Mesodermal cell (in vitro differentiated cells): ENCODE measurements around the gene TFDP2.

Source experiments
- H3K27ac ChIP-seq: 2 replicates; pipeline ENCODE4 v1.7.0; 2013; ENCODE audit warnings: mild to moderate bottlenecking, low read depth, low read length, moderate library complexity; ENCODE audit not compliant: severe bottlenecking
- H3K36me3 ChIP-seq: 2 replicates; pipeline ENCODE4 v1.7.1; 2013; ENCODE audit warnings: mild to moderate bottlenecking, low read length, moderate library complexity; ENCODE audit not compliant: control insufficient read depth, insufficient read depth
- H3K4me1 ChIP-seq: one replicate; pipeline ENCODE4 v1.7.1; 2013; ENCODE audit warnings: mild to moderate bottlenecking, low read length; ENCODE audit not compliant: insufficient read depth, control insufficient read depth, poor library complexity, severe bottlenecking
- H3K4me3 ChIP-seq: 2 replicates; pipeline ENCODE4 v1.7.0; 2013; ENCODE audit warnings: low read length, control low read depth, mild to moderate bottlenecking; ENCODE audit not compliant: insufficient read depth, poor library complexity, severe bottlenecking; ENCODE audit errors: extremely low read depth
- H3K9me3 ChIP-seq: 2 replicates; pipeline ENCODE4 v1.7.1; 2013; ENCODE audit warnings: mild to moderate bottlenecking, low read length, moderate library complexity; ENCODE audit not compliant: control insufficient read depth
- WGBS, 2 experiments: methylation state at CpG; one replicate each; pipeline ENCODE4 v1.1.5; 2013; ENCODE audit warnings: missing lambda C conversion rate in 2 of 2; ENCODE audit not compliant: insufficient coverage in 2 of 2; 5-methylcytosine and 5-hydroxymethylcytosine counted together

Gene TFDP2

DNA sequence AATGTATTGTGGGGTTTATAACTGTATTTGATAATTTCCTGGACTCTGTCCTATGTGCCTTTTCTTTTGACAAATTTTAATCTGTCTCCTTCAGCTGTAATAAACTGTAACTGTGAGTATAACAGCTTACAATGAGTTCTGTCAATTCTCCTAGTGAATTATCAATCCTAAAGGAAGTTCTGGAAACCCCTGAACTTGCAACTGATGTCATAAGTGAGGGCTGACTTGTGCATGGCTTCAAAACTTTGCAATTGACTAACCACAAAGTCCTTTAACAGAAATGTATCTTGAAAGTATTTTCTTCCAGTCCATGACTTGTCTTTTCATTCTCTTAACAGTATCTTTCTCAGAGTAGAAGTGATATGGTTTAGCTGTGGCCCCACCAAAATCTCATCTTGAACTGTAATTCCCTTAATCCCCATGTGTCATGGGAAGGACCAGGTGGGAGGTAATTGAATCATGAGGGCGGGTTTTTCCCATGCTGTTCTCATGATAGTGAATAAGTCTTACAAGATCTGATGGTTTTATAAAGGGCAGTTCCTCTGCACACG, 108.3 kb downstream of the TFDP2 start:
- 88% methylated on average over 1 of the region's 2 CpGs; no CpG with 5 or more reads in 1 of the 2 experiments for WGBS, 2 experiments
- H3K27ac ChIP-seq = no peak overlapping the region

DNA sequence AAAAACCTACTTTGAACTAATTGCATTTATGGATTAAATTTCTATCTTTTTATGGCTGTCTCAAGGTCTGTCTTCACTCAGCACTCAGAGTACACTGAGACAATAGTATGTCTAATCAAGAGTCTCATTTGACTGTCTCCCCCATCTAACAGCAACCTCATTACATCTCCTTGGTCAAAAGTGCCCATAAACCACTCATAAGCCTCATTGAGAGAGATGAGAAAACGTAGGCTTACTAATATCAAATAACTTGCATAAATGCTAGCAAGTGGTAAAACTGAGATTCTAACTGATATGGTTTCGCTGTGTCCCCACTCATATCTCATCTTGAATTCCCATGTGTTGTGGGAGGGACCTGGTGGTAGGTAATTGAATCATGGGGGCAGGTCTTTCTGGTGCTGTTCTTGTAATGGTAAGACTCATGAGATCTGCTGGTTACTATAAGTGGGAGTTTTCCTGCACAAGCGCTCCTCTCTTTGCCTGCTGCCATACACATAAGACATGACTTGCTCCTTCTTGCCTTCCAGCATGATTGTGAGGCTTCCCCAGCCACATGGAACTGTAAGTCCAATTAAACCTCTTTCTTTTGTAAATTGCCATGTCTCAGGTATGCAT, 113.9 kb downstream of the TFDP2 start:
- H3K4me3 ChIP-seq = no peak overlapping the region
- no peaks in the 10 kb centered on the region for H3K9me3 ChIP-seq
- H3K4me1 ChIP-seq = no peaks in the 10 kb centered on the region
- WGBS, 2 experiments = 100% methylated on average over 1 of the region's 3 CpGs; no CpG with 5 or more reads in 1 of the 2 experiments
- no peaks in the 10 kb centered on the region for H3K36me3 ChIP-seq
- no peak overlapping the region for H3K27ac ChIP-seq

More for the DNA sequence above, 108.3 kb downstream of the TFDP2 start:
- Histone ChIP-seq H3K36me3 (no peaks in the 10 kb centered on the region), H3K4me1 (no peaks in the 10 kb centered on the region), H3K4me3 (no peak overlapping the region), H3K9me3 (no peaks in the 10 kb centered on the region)

DNA sequence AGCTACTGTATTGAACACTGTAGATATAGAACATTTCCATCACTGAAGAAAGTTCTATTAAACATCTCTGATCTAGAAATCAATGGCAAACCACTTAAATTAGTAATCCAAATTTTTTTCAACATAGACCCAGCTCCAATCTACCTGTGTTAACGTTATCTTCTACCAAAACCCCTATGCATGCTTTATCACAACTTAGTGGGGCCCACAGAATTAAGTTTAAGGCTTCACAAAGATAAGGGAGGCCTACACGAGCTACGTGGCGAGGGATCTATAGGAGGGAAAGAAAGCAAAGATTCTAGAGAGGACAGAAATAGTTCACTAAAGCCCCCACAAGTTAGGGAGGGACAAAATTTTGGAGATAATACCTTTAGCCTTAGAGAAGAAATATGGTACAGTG, 116.1 kb downstream of the TFDP2 start:
- 93 to 96% methylated on average over 4 of the region's 4 CpGs for WGBS, 2 experiments
- no peaks in the 10 kb centered on the region for H3K4me1 ChIP-seq

DNA sequence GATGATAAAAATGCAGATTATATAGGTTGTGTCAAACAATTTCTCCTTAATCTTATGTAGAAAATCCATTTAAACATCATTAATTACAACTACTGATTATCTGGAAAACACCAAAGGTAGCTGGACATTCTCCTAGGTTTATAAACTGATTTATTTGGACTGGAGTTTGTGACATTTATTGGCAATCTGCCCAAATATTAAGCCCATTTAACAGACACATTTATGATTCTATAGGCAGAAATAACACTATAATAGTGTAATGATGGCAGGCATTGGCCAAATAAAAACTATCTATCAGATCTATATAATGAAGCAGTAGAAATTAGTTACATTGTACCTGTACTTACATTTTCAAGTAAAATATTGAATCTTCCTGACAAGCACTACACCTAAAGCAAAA, 117.8 kb downstream of the TFDP2 start:
- H3K27ac ChIP-seq = no peak overlapping the region
- no peaks in the 10 kb centered on the region for H3K36me3 ChIP-seq
- H3K4me1 ChIP-seq = no peaks in the 10 kb centered on the region
- no peaks in the 10 kb centered on the region for H3K9me3 ChIP-seq
- H3K4me3 ChIP-seq = no peak overlapping the region

More for the DNA sequence above, 116.1 kb downstream of the TFDP2 start:
- Histone ChIP-seq H3K9me3 (no peaks in the 10 kb centered on the region), H3K36me3 (no peaks in the 10 kb centered on the region), H3K4me3 (no peak overlapping the region), H3K27ac (no peak overlapping the region)

DNA sequence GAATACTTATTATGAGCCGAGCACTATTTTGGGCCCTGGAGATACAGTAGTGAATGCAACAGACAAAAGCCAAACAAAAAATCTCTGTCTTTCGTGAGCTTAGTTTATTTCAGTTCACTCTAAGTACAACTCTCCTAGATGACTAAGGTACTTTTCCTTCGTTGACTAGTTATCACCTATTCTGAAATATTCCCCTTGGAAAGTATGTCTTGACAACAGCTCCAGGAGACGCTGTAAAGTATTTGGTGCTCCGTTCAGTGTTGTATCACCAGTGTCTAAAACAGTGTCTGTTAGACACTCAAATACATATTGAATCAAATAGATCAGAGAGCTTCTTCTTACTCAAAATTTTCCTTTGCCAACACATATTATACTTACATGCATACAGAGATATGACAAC, 119.6 kb downstream of the TFDP2 start:
- Histone ChIP-seq H3K4me3 (no peak overlapping the region), H3K4me1 (no peaks in the 10 kb centered on the region), H3K27ac (no peak overlapping the region), H3K36me3 (peaks cover 1% of the 10 kb centered on the region), H3K9me3 (no peaks in the 10 kb centered on the region)
- 95 to 97% methylated on average over 3 to 5 of the region's 5 CpGs for WGBS, 2 experiments

DNA sequence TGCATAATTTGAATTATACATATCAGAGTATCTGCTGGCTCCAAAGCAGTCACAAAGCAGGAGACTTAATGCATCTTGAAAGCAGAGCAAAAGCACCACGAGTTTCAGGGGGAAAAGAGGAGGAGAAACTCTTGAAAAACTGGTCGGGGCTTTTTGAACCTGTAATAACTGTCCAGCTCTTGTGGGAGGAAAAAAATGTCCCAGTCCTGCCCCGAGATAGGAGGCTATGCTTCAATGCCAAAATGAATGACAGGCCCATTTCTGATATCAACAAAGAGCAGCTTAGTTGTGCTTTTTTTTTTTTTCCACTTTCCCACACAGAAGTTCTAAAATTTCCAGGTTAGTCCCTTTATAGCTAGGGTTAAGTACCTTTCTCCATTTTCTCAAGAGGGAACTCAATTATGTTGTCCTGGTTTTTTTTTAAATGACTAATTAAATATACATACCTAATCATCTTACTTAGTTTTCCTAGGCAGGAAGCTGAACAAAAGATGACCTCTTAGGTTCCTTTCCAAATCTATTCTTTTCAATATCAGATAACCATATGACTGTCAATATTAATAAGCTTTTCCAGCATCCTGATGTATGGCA, 120.2 kb downstream of the TFDP2 start:
- Histone ChIP-seq H3K36me3 (peaks cover 6% of the 10 kb centered on the region), H3K9me3 (no peaks in the 10 kb centered on the region), H3K27ac (no peak overlapping the region), H3K4me3 (no peak overlapping the region), H3K4me1 (no peaks in the 10 kb centered on the region)
- 50 to 67% methylated on average over 2 to 3 of the region's 3 CpGs for WGBS, 2 experiments

DNA sequence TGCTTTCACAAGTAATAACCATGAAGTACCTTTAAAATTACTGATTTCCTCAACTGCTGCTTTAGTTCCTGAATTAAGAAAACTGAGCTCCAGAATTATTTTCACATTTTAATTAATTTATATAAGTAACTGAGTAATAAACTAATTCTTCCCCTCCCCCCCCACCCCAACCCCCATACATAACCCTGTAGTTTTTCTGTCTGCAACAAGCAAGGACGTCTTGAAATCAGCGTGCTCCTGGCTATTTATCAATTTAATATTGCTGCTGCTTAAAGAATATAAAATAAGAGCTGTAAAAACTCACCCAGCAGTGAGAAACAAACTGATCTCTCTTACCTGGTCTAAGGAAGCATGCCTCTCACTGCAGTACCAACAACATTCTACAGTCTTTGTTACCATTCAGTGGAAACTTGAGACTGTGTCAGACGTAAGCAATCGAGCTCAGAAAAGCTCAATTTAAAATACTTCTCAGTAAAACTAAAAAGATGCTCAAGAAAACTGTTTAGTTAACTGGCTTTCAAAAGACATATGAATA, 121.0 kb downstream of the TFDP2 start:
- Histone ChIP-seq H3K36me3 (peaks cover 6% of the 10 kb centered on the region), H3K4me3 (peak overlapping the region; percentile 49), H3K4me1 (no peaks in the 10 kb centered on the region), H3K27ac (peak overlapping the region; percentile 43), H3K9me3 (no peaks in the 10 kb centered on the region)
- WGBS, 2 experiments = no CpG with 5 or more reads among the region's 4 CpGs

DNA sequence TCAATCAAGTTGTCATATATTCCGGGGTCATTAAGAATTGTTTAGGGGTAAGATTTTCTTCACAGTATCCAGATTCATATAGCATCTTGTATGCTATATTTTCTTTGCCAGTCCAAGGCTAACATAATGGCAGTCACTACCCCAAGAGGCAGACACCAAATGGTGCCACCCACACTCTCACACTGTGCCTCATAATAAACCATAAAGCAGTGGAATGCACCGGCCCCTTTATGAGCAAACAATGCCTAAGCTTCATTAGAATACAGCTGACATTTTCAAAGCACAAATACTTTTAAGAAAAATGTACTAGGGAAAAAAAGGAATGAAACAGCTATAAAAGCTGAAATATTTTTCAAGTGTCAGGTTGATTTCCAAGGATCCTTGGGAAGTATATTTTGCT, 121.6 kb downstream of the TFDP2 start:
- H3K4me3 ChIP-seq = peak overlapping the region; percentile 49
- no peaks in the 10 kb centered on the region for H3K9me3 ChIP-seq
- H3K27ac ChIP-seq = peak overlapping the region; percentile 37
- H3K36me3 ChIP-seq = peaks cover 6% of the 10 kb centered on the region
- no CpG with 5 or more reads among the region's 2 CpGs for WGBS, 2 experiments
- H3K4me1 ChIP-seq = no peaks in the 10 kb centered on the region

DNA sequence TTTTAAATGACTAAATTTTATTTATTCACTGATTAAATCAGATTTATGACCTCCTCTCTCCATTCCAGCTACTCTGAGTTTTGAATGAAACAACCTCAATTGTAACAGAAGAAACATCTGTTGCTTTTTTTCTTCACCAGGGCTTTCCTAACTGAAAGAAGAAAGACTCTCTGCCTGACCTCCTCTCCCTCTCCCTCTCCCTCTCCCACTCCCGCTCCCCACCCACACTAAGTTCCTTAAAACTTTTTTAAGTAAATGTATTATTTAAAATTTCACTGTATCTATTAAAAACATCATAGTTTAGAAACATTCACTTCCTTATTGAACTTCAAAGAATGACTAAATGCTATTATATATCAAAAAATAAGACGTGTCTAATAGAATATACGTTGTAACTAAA, 122.0 kb downstream of the TFDP2 start:
- Histone ChIP-seq H3K4me1 (no peaks in the 10 kb centered on the region), H3K27ac (no peak overlapping the region), H3K4me3 (peak overlapping the region; percentile 49), H3K9me3 (no peaks in the 10 kb centered on the region), H3K36me3 (peaks cover 6% of the 10 kb centered on the region)
- WGBS, 2 experiments = no CpG with 5 or more reads among the region's 3 CpGs

DNA sequence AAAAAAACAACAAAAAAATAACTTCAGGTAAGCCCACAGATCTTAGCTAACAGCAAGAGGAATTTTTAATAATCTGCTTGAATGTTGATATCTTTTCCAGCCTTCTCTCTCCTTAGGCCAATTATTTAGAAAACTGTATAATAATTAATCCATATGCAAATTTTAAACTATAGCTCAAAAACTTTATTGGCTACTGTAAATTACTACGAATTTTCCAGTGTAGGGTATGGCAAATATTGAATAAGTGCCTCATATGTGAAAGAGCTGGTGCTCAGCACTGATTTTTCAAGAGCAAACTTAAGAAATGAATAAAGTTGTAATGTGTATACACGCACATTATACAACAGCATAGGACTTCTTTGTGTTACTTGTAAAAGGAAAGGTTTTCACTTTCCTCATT, 123.0 kb downstream of the TFDP2 start:
- no peaks in the 10 kb centered on the region for H3K4me1 ChIP-seq
- H3K27ac ChIP-seq = no peak overlapping the region
- no CpG with 5 or more reads among the region's 2 CpGs for WGBS, 2 experiments
- no peaks in the 10 kb centered on the region for H3K9me3 ChIP-seq
- H3K4me3 ChIP-seq = no peak overlapping the region
- peaks cover 6% of the 10 kb centered on the region for H3K36me3 ChIP-seq

DNA sequence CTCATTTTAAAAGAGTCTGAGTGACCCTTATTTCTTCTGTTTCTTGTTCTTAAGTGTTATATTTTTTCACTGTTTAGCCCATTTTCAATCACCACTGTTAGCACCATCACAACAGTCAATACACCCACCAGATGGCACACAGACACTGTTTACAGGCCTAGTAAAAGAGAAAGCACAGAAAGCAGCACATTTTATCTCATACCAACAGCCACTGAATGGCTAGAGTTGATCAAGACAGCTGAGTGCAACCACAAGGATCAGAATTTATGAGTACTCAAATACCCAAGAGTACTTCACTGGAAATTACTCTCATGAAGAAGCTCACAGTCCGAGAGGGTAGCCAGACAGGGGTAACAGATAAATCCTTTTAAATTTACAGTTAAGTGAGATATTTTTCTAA, 127.0 kb downstream of the TFDP2 start:
- H3K27ac ChIP-seq = no peak overlapping the region
- no CpG with 5 or more reads among the region's 1 CpG for WGBS, 2 experiments
- no peaks in the 10 kb centered on the region for H3K9me3 ChIP-seq
- H3K36me3 ChIP-seq = peaks cover 11% of the 10 kb centered on the region
- no peak overlapping the region for H3K4me3 ChIP-seq
- H3K4me1 ChIP-seq = no peaks in the 10 kb centered on the region
